GM23338 (cell line): Measurements from ENCODE around the gene ZNF670. TPM values are rescaled to one million over a fixed set of nuclear protein-coding genes. Genes with fewer than 3 reads are reported as not detected.

ENCODE experiments used
- ATAC-seq: fragments of 200-7000 bp; cut with Tn5 transposase; 3 replicates; pipeline ENCODE4 v1.9.1; 2020
- DNase-seq: peaks from one replicate; pipeline ENCODE4 v3.0.0-alpha.2; 2015; ENCODE audit warnings: low spot score
- H2AFZ ChIP-seq: fragments of 200-600 bp; sonication (generic); 2 replicates; pipeline ENCODE4 v1.8.0; 2016; ENCODE audit warnings: antibody characterized with exemption, mild to moderate bottlenecking, moderate library complexity
- H3F3A ChIP-seq: fragments of 200-600 bp; sonication (generic); replicated peaks from 2 replicates; pipeline ENCODE4 v1.8.0; 2017; ENCODE audit warnings: antibody characterized with exemption, mixed run types, low read depth
- H3K27ac ChIP-seq: fragments of 200-600 bp; sonication (generic); 2 replicates; pipeline ENCODE4 v1.6.1; 2016; ENCODE audit warnings: low read depth
- H3K27me3 ChIP-seq: fragments of 200-600 bp; sonication (generic); 2 replicates; pipeline ENCODE4 v1.8.0; 2016; ENCODE audit warnings: mild to moderate bottlenecking, mixed run types, moderate library complexity; ENCODE audit not compliant: insufficient read depth
- H3K36me3 ChIP-seq: fragments of 200-600 bp; sonication (generic); 2 replicates; pipeline ENCODE4 v1.8.0; 2016; ENCODE audit warnings: mild to moderate bottlenecking; ENCODE audit not compliant: insufficient read depth
- H3K4me1 ChIP-seq: fragments of 200-600 bp; sonication (generic); 2 replicates; pipeline ENCODE4 v1.8.0; 2016; ENCODE audit warnings: mild to moderate bottlenecking, moderate library complexity; ENCODE audit not compliant: insufficient read depth
- H3K4me2 ChIP-seq: fragments of 200-600 bp; sonication (generic); 2 replicates; pipeline ENCODE4 v1.7.1; 2017; ENCODE audit warnings: mixed run types
- H3K4me3 ChIP-seq: fragments of 200-600 bp; sonication (generic); 2 replicates; pipeline ENCODE4 v1.6.1; 2016; ENCODE audit warnings: mixed run types
- H3K79me2 ChIP-seq: fragments of 200-600 bp; sonication (generic); replicated peaks from 2 replicates; pipeline ENCODE4 v1.8.0; 2017; ENCODE audit warnings: mild to moderate bottlenecking; ENCODE audit not compliant: insufficient read depth
- H3K9me2 ChIP-seq: fragments of 200-600 bp; sonication (generic); 2 replicates; pipeline ENCODE4 v1.8.0; 2017; ENCODE audit not compliant: insufficient read depth
- H4K20me1 ChIP-seq: fragments of 200-600 bp; sonication (generic); replicated peaks from 2 replicates; pipeline ENCODE4 v1.8.0; 2017; ENCODE audit warnings: mild to moderate bottlenecking; ENCODE audit not compliant: insufficient read depth
- H3K27ac Mint-ChIP-seq: 2 replicates; pipeline ENCODE4 v1.8.0; 2020; ENCODE audit warnings: inconsistent platforms, mild to moderate bottlenecking, moderate library complexity, mixed read lengths
- H3K27me3 Mint-ChIP-seq: 3 replicates; pipeline ENCODE4 v1.8.0; 2022; ENCODE audit warnings: low read depth, mild to moderate bottlenecking, moderate library complexity, mixed read lengths, inconsistent platforms; ENCODE audit not compliant: insufficient read depth, poor library complexity
- H3K36me3 Mint-ChIP-seq: 3 replicates; pipeline ENCODE4 v1.8.0; 2021; ENCODE audit warnings: low read depth, mild to moderate bottlenecking, inconsistent platforms, moderate library complexity, mixed read lengths
- H3K4me1 Mint-ChIP-seq: 3 replicates; pipeline ENCODE4 v1.8.0; 2020; ENCODE audit warnings: mild to moderate bottlenecking, inconsistent platforms, mixed read lengths
- H3K4me3 Mint-ChIP-seq: 3 replicates; pipeline ENCODE4 v1.8.0; 2021; ENCODE audit warnings: moderate library complexity, mild to moderate bottlenecking, inconsistent platforms, mixed read lengths
- H3K9me3 Mint-ChIP-seq: 3 replicates; pipeline ENCODE4 v1.8.0; 2020; ENCODE audit warnings: moderate library complexity, mild to moderate bottlenecking, inconsistent platforms, mixed read lengths
- CREB1 ChIP-seq: fragments of 250-450 bp; sonication (Bioruptor Pico); IDR thresholded peaks from 2 replicates; pipeline ENCODE4 v1.5.0; 2020; ENCODE audit warnings: low read depth, mild to moderate bottlenecking, moderate library complexity
- EZH2 ChIP-seq: fragments of 200-600 bp; sonication (generic); IDR thresholded peaks from one replicate; pipeline ENCODE4 v1.8.0; 2017; ENCODE audit warnings: antibody characterized with exemption, mild to moderate bottlenecking, low read depth; ENCODE audit not compliant: unreplicated experiment
- JUNB ChIP-seq: IDR thresholded peaks from one replicate; pipeline ENCODE4 v1.6.1; 2016; ENCODE audit warnings: antibody characterized with exemption; ENCODE audit not compliant: unreplicated experiment
- NANOG ChIP-seq: IDR thresholded peaks from 2 replicates; pipeline ENCODE4 v1.6.1; 2016; ENCODE audit warnings: antibody characterized with exemption, borderline replicate concordance
- POLR2AphosphoS5 ChIP-seq: IDR thresholded peaks from 2 replicates; pipeline ENCODE4 v1.6.1; 2016; ENCODE audit warnings: antibody characterized with exemption, low read depth
- STAT1 ChIP-seq: IDR thresholded peaks from one replicate; pipeline ENCODE4 v1.6.1; 2016; ENCODE audit warnings: antibody characterized with exemption; ENCODE audit not compliant: unreplicated experiment
- polyA plus RNA-seq: library from polyadenylated mRNA; unstranded; fragments of >200 nt; fragmentation: Nextera tagmentation; extraction: Ambion mirVana; gene quantifications from 2 replicates; pipeline ENCODE4 v1.2.1, GENCODE V29; 2016
- total RNA-seq: library from RNA; depleted of rRNA; stranded (reverse); fragments of >200 nt; shearing (Covaris generic); gene quantifications from 2 replicates; pipeline ENCODE4 v1.2.3, GENCODE V29; 2014
- TF ChIP-seq, protein P1 (sequence below): IDR thresholded peaks from one replicate; pipeline ENCODE4 v1.6.1; 2018; ENCODE audit warnings: antibody characterized with exemption; ENCODE audit not compliant: unreplicated experiment
- TF ChIP-seq, protein P2 (sequence below): fragments of 250-450 bp; sonication (Bioruptor Pico); IDR thresholded peaks from 2 replicates; pipeline ENCODE4 v1.5.0; 2020; ENCODE audit warnings: mild to moderate bottlenecking, moderate library complexity
- TF ChIP-seq, protein P3 (sequence below): IDR thresholded peaks from 2 replicates; pipeline ENCODE4 v1.6.1; 2016; ENCODE audit warnings: antibody characterized with exemption
- TF ChIP-seq, protein P4 (sequence below), 2 experiments: fragments of 200-600 bp in 1 of 2; sonication (generic) in 1 of 2; conservative IDR thresholded peaks; 2 replicates each; pipeline versions ENCODE4 v1.5.1 to v1.6.1; 2016 to 2017; ENCODE audit warnings: antibody characterized with exemption in 2 of 2, low read depth in 2 of 2, mild to moderate bottlenecking in 2 of 2, moderate library complexity in 1 of 2

Gene ZNF670
- total and polyA plus RNA-seq, 2 experiments from 2014 or later = 8.0 to 19.3 TPM

DNA sequence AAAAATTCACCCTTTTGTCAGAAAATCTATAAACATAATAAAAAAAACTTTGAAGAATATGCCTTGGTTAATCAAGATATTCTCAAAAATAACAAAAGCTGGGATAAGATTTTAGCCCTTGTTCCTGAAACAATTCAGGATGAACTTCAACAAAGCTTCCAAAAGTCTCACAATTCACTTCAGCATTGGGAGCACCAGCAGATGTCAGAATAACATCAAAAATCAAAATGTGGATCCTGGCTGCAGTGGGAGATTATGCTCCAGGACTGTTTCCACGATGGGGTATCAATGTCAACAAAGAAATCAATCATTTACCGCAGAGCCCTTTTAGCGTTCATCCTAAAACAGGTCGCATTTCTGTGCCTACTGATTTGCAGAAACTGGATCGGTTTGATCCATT, 35.2 kb downstream of the ZNF670 start:
- Mint-ChIP-seq H3K27ac (no peak overlapping the region), H3K27me3 (peaks cover 5% of the 10 kb centered on the region), H3K36me3 (peaks cover 99% of the 10 kb centered on the region), H3K4me3 (no peak overlapping the region), H3K9me3 (peaks cover 99% of the 10 kb centered on the region), H3K4me1 (no peaks in the 10 kb centered on the region)
- Histone ChIP-seq H3K4me1 (no peaks in the 10 kb centered on the region), H3K36me3 (peaks cover 23% of the 10 kb centered on the region), H3F3A (no peaks in the 10 kb centered on the region), H3K79me2 (peaks cover 74% of the 10 kb centered on the region), H3K4me2 (no peak overlapping the region), H4K20me1 (no peaks in the 10 kb centered on the region), H3K27me3 (no peaks in the 10 kb centered on the region), H3K27ac (no peak overlapping the region), H3K9me2 (peaks cover 7% of the 10 kb centered on the region; the same call in 1 of the 2 replicates), H2AFZ (no peak overlapping the region), H3K4me3 (no peak overlapping the region)
- ATAC-seq = no peak
- no peak for DNase-seq
- TF ChIP-seq NANOG = no peak
- TF ChIP-seq STAT1 = no peak
- TF ChIP-seq, protein P1, sequence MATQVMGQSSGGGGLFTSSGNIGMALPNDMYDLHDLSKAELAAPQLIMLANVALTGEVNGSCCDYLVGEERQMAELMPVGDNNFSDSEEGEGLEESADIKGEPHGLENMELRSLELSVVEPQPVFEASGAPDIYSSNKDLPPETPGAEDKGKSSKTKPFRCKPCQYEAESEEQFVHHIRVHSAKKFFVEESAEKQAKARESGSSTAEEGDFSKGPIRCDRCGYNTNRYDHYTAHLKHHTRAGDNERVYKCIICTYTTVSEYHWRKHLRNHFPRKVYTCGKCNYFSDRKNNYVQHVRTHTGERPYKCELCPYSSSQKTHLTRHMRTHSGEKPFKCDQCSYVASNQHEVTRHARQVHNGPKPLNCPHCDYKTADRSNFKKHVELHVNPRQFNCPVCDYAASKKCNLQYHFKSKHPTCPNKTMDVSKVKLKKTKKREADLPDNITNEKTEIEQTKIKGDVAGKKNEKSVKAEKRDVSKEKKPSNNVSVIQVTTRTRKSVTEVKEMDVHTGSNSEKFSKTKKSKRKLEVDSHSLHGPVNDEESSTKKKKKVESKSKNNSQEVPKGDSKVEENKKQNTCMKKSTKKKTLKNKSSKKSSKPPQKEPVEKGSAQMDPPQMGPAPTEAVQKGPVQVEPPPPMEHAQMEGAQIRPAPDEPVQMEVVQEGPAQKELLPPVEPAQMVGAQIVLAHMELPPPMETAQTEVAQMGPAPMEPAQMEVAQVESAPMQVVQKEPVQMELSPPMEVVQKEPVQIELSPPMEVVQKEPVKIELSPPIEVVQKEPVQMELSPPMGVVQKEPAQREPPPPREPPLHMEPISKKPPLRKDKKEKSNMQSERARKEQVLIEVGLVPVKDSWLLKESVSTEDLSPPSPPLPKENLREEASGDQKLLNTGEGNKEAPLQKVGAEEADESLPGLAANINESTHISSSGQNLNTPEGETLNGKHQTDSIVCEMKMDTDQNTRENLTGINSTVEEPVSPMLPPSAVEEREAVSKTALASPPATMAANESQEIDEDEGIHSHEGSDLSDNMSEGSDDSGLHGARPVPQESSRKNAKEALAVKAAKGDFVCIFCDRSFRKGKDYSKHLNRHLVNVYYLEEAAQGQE = no peak
- TF ChIP-seq, protein P2, sequence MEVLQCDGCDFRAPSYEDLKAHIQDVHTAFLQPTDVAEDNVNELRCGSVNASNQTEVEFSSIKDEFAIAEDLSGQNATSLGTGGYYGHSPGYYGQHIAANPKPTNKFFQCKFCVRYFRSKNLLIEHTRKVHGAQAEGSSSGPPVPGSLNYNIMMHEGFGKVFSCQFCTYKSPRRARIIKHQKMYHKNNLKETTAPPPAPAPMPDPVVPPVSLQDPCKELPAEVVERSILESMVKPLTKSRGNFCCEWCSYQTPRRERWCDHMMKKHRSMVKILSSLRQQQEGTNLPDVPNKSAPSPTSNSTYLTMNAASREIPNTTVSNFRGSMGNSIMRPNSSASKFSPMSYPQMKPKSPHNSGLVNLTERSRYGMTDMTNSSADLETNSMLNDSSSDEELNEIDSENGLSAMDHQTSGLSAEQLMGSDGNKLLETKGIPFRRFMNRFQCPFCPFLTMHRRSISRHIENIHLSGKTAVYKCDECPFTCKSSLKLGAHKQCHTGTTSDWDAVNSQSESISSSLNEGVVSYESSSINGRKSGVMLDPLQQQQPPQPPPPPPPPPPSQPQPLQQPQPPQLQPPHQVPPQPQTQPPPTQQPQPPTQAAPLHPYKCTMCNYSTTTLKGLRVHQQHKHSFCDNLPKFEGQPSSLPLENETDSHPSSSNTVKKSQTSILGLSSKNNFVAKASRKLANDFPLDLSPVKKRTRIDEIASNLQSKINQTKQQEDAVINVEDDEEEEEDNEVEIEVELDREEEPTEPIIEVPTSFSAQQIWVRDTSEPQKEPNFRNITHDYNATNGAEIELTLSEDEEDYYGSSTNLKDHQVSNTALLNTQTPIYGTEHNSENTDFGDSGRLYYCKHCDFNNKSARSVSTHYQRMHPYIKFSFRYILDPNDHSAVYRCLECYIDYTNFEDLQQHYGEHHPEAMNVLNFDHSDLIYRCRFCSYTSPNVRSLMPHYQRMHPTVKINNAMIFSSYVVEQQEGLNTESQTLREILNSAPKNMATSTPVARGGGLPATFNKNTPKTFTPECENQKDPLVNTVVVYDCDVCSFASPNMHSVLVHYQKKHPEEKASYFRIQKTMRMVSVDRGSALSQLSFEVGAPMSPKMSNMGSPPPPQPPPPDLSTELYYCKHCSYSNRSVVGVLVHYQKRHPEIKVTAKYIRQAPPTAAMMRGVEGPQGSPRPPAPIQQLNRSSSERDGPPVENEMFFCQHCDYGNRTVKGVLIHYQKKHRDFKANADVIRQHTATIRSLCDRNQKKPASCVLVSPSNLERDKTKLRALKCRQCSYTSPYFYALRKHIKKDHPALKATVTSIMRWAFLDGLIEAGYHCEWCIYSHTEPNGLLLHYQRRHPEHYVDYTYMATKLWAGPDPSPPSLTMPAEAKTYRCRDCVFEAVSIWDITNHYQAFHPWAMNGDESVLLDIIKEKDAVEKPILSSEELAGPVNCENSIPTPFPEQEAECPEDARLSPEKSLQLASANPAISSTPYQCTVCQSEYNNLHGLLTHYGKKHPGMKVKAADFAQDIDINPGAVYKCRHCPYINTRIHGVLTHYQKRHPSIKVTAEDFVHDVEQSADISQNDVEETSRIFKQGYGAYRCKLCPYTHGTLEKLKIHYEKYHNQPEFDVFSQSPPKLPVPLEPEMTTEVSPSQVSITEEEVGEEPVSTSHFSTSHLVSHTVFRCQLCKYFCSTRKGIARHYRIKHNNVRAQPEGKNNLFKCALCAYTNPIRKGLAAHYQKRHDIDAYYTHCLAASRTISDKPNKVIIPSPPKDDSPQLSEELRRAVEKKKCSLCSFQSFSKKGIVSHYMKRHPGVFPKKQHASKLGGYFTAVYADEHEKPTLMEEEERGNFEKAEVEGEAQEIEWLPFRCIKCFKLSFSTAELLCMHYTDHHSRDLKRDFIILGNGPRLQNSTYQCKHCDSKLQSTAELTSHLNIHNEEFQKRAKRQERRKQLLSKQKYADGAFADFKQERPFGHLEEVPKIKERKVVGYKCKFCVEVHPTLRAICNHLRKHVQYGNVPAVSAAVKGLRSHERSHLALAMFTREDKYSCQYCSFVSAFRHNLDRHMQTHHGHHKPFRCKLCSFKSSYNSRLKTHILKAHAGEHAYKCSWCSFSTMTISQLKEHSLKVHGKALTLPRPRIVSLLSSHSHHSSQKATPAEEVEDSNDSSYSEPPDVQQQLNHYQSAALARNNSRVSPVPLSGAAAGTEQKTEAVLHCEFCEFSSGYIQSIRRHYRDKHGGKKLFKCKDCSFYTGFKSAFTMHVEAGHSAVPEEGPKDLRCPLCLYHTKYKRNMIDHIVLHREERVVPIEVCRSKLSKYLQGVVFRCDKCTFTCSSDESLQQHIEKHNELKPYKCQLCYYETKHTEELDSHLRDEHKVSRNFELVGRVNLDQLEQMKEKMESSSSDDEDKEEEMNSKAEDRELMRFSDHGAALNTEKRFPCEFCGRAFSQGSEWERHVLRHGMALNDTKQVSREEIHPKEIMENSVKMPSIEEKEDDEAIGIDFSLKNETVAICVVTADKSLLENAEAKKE (CRISPR knock-in tag) = no peak
- no peak for TF ChIP-seq POLR2AphosphoS5
- no peak for TF ChIP-seq JUNB
- TF ChIP-seq CREB1 (CRISPR knock-in tag) = no peak
- no peak for TF ChIP-seq EZH2
- TF ChIP-seq, protein P3, sequence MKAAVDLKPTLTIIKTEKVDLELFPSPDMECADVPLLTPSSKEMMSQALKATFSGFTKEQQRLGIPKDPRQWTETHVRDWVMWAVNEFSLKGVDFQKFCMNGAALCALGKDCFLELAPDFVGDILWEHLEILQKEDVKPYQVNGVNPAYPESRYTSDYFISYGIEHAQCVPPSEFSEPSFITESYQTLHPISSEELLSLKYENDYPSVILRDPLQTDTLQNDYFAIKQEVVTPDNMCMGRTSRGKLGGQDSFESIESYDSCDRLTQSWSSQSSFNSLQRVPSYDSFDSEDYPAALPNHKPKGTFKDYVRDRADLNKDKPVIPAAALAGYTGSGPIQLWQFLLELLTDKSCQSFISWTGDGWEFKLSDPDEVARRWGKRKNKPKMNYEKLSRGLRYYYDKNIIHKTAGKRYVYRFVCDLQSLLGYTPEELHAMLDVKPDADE = no peak
- TF ChIP-seq, protein P4, sequence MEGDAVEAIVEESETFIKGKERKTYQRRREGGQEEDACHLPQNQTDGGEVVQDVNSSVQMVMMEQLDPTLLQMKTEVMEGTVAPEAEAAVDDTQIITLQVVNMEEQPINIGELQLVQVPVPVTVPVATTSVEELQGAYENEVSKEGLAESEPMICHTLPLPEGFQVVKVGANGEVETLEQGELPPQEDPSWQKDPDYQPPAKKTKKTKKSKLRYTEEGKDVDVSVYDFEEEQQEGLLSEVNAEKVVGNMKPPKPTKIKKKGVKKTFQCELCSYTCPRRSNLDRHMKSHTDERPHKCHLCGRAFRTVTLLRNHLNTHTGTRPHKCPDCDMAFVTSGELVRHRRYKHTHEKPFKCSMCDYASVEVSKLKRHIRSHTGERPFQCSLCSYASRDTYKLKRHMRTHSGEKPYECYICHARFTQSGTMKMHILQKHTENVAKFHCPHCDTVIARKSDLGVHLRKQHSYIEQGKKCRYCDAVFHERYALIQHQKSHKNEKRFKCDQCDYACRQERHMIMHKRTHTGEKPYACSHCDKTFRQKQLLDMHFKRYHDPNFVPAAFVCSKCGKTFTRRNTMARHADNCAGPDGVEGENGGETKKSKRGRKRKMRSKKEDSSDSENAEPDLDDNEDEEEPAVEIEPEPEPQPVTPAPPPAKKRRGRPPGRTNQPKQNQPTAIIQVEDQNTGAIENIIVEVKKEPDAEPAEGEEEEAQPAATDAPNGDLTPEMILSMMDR (conservative IDR thresholded peaks at IDR 0.05; ENCODE audit: low read depth in 2 of 2) = no peak
